ENCODE measurements around the gene CCNL2.

DNA sequence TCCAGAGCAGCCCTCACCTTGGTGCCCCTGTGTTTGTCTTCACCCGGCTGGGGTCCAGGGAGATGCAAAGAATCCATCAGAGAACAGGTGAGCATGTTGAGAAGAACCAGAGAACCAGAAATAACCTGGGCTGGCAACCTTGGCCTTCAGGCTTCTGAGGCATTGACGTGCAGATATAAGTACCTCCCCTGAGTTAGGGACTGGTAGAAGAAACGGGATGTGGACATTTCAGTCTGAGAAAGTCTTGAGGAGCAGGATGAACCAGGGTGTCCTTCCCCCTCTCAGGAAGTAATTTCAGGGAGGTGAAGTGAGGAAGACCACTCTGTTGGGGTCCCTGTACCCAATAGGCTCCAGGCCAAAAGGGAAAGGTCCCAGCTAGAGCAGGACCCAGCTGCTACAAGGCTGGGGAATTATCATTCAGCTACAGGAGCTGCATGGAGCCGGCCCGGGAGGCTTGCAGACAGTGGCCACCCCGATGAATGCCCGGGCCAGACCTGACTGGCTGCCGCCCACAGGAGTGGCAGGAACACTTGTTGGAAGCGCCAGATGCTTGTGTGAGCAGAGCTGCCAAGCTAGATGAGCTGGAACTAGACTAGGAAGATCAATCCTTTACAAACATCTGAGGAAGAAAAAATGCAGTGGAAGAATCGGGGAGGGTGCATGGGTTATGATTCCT lies 22.4 kb downstream of the CCNL2 start:
- TF ChIP-seq, protein P1, sequence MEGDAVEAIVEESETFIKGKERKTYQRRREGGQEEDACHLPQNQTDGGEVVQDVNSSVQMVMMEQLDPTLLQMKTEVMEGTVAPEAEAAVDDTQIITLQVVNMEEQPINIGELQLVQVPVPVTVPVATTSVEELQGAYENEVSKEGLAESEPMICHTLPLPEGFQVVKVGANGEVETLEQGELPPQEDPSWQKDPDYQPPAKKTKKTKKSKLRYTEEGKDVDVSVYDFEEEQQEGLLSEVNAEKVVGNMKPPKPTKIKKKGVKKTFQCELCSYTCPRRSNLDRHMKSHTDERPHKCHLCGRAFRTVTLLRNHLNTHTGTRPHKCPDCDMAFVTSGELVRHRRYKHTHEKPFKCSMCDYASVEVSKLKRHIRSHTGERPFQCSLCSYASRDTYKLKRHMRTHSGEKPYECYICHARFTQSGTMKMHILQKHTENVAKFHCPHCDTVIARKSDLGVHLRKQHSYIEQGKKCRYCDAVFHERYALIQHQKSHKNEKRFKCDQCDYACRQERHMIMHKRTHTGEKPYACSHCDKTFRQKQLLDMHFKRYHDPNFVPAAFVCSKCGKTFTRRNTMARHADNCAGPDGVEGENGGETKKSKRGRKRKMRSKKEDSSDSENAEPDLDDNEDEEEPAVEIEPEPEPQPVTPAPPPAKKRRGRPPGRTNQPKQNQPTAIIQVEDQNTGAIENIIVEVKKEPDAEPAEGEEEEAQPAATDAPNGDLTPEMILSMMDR (IDR thresholded peaks at IDR 0.05), result no peak
- TF ChIP-seq POLR2AphosphoS5 (IDR thresholded peaks at IDR 0.05) (no peak), POLR2A (IDR thresholded peaks at IDR 0.05) (no peak)

Data from upper lobe of left lung (tissue), 4 donors.